K562 (cell line): ENCODE results near the gene WNK1. TPM values are rescaled to one million over a fixed set of nuclear protein-coding genes. Genes with fewer than 3 reads are reported as not detected.

Experiments
- ATAC-seq: fragments of 200-7000 bp; cut with Tn5 transposase; 3 replicates; pipeline ENCODE4 v1.9.1; 2020; ENCODE audit warnings: moderate library complexity
- BruUV-seq: library from RNA; stranded (reverse); fragments of 400-500 nt; replicated peaks from 2 replicates; lab custom pipeline; 2021; lab: Mats Ljungman, UMichigan
- CTCF ChIA-PET: fragments of 300-600 bp; formaldehyde crosslinking; extraction: SDS; loops from one replicate; lab custom pipeline; 2021; ENCODE audit warnings: low intra/inter-chr PET ratio; lab: Yijun Ruan, JAX
- POLR2A ChIA-PET: fragments of 300-600, 350-650 bp; sonication (Branson Sonifier 250); formaldehyde crosslinking; extraction: SDS; loops from one replicate; lab custom pipeline; 2021; ENCODE audit warnings: antibody characterized with exemption, inconsistent platforms; lab: Yijun Ruan, JAX
- DNase-seq, 4 experiments: peaks; one replicate each; pipeline versions ENCODE4 v3.0.0 to v3.0.0-alpha.2; 2011 to 2018; ENCODE audit warnings: low spot score in 3 of 4, mixed read lengths in 3 of 4; ENCODE audit errors: extremely low read depth in 1 of 4
- FAIRE-seq: peaks from 2 replicates; lab custom pipeline; 2011; peaks lifted over from hg19 to GRCh38; lab: Jason Lieb, UNC
- H2AFZ ChIP-seq: 2 replicates; pipeline ENCODE4 v1.6.0; 2011; ENCODE audit warnings: low read depth, low read length, control low read depth, inconsistent platforms
- H3K27ac ChIP-seq: fragments of 200-600 bp; 3 replicates; pipeline ENCODE4 v1.8.0; 2011; ENCODE audit warnings: low read depth, mild to moderate bottlenecking, control low read depth, inconsistent platforms, low read length, moderate library complexity, mixed read lengths; ENCODE audit errors: extremely low read depth
- H3K27me3 ChIP-seq, 2 experiments: fragments of 300-600 bp in 1 of 2; 2 replicates in 1 of 2; 3 replicates in 1 of 2; pipeline versions ENCODE4 v1.6.0 to v1.8.0; 2011; ENCODE audit warnings: inconsistent platforms in 2 of 2, low read length in 2 of 2, mild to moderate bottlenecking in 1 of 2, mixed read lengths in 1 of 2, moderate library complexity in 1 of 2; ENCODE audit not compliant: control insufficient read depth in 2 of 2, insufficient read depth in 2 of 2
- H3K36me3 ChIP-seq: fragments of 300-600 bp; 3 replicates; pipeline ENCODE4 v1.8.0; 2011; ENCODE audit warnings: mild to moderate bottlenecking, low read length, inconsistent platforms; ENCODE audit not compliant: control insufficient read depth, insufficient read depth
- H3K4me1 ChIP-seq, 2 experiments: fragments of 200-600 bp in 1 of 2; replicated peaks in 1 of 2; 2 replicates in 1 of 2; 3 replicates in 1 of 2; pipeline versions ENCODE4 v1.5.1 to v1.8.0; 2011; ENCODE audit warnings: inconsistent platforms in 2 of 2, low read length in 2 of 2, mild to moderate bottlenecking in 1 of 2, mixed read lengths in 1 of 2, moderate library complexity in 1 of 2; ENCODE audit not compliant: control insufficient read depth in 2 of 2, insufficient read depth in 2 of 2
- H3K4me2 ChIP-seq: 2 replicates; pipeline ENCODE4 v1.6.1; 2011; ENCODE audit warnings: low read length, control low read depth, inconsistent platforms, mixed read lengths; ENCODE audit not compliant: insufficient read depth
- H3K4me3 ChIP-seq: fragments of 200-600 bp; sonication (generic), shearing (Covaris generic); 2 replicates; pipeline ENCODE4 v1.5.1; 2016; ENCODE audit warnings: control low read depth, inconsistent platforms
- H3K79me2 ChIP-seq: fragments of 200-600 bp; 3 replicates; pipeline ENCODE4 v1.8.0; 2011; ENCODE audit warnings: low read length, inconsistent platforms; ENCODE audit not compliant: control insufficient read depth, insufficient read depth
- H3K9ac ChIP-seq, 2 experiments: 2 replicates each; pipeline versions ENCODE4 v1.6.0 to v1.6.1; 2011; ENCODE audit warnings: low read depth in 2 of 2, low read length in 2 of 2, control low read depth in 1 of 2, inconsistent platforms in 1 of 2, mild to moderate bottlenecking in 1 of 2, mixed read lengths in 1 of 2; ENCODE audit not compliant: insufficient read depth in 1 of 2
- H3K9me1 ChIP-seq: one replicate; pipeline ENCODE4 v1.6.0; 2011; ENCODE audit warnings: inconsistent platforms, mild to moderate bottlenecking, low read length, moderate library complexity; ENCODE audit not compliant: control insufficient read depth, insufficient read depth
- H3K9me3 ChIP-seq: replicated peaks from 2 replicates; pipeline ENCODE4 v1.5.1; 2011; ENCODE audit warnings: low read depth, low read length, inconsistent platforms; ENCODE audit not compliant: control insufficient read depth, insufficient read depth
- H4K20me1 ChIP-seq: replicated peaks from 2 replicates; pipeline ENCODE4 v1.6.1; 2011; ENCODE audit warnings: low read length, inconsistent platforms, mixed read lengths; ENCODE audit not compliant: control insufficient read depth, insufficient read depth
- HLTF ChIP-seq: fragments of 450-650 bp; IDR thresholded peaks from 2 replicates; pipeline ENCODE4 v1.6.1; 2016
- NR2C1 ChIP-seq, 2 experiments: fragments of 450-650 bp; IDR thresholded peaks; 2 replicates each; pipeline ENCODE4 v1.6.1; 2017; ENCODE audit warnings: mild to moderate bottlenecking in 2 of 2, antibody characterized with exemption in 1 of 2, inconsistent platforms in 1 of 2, missing compliant biosample characterization in 1 of 2, missing genetic modification characterization in 1 of 2
- ZNF561 ChIP-seq: fragments of 450-650 bp; formaldehyde crosslinking; conservative IDR thresholded peaks from 2 replicates; pipeline ENCODE4 v1.4.0; 2020; ENCODE audit warnings: mild to moderate bottlenecking, moderate library complexity
- WGBS: fragments of 100-300 bp; shearing (Covaris generic); methylation state at CpG from one replicate; pipeline ENCODE4 v1.1.6; 2016; ENCODE audit warnings: low coverage, mixed read lengths; ENCODE audit not compliant: insufficient coverage; ENCODE audit errors: missing lambda C conversion rate; 5-methylcytosine and 5-hydroxymethylcytosine counted together
- in situ Hi-C: fragments of 300-500 bp; cut with MboI; formaldehyde crosslinking; loops from 4 replicates; pipeline ENCODE4 v1.15.0; 2018; ENCODE audit warnings: inconsistent platforms, mixed read lengths
- intact Hi-C: fragments of 100-400 bp; cut with micrococcal nuclease; formaldehyde crosslinking; loops from 2 replicates; pipeline ENCODE4 v1.14.2; 2022
- polyA plus RNA-seq, 8 experiments: library from polyadenylated mRNA; depleted of rRNA in 4 of 8; stranded (reverse) in 5 of 8; unstranded in 3 of 8; fragments of >200 nt; fragmentation: Nextera tagmentation in 2 of 8; fragmentation: Illumina TruSeq in 1 of 8; extraction: Ambion mirVana in 2 of 8; extraction: Trizol in 1 of 8; gene quantifications; 2 replicates each; pipeline versions ENCODE4 v1.2.1 to v1.2.3, GENCODE V29; 2011 to 2014; ENCODE audit warnings: inconsistent platforms in 1 of 8, missing spikeins in 1 of 8
- total RNA-seq, 7 experiments: library from RNA; depleted of rRNA in 6 of 7; stranded (reverse); fragments of >200 nt in 6 of 7; fragmentation: Illumina TruSeq in 2 of 7; extraction: Trizol in 2 of 7; gene quantifications; 2 replicates each; pipeline versions ENCODE4 v1.2.1 to v1.2.3, GENCODE V29; 2011 to 2021; ENCODE audit warnings: low replicate concordance in 1 of 7
- TF ChIP-seq, protein P1 (sequence below): fragments of 450-650 bp; IDR thresholded peaks from 2 replicates; pipeline ENCODE4 v1.7.1; 2018; ENCODE audit warnings: mild to moderate bottlenecking, low read depth; ENCODE audit not compliant: partially characterized antibody

The WNK1 gene
- total and polyA plus RNA-seq, 9 of the 15 experiments (the other 6 are each of a cell fraction or from before 2014, with no cell fraction given): 4.3 to 73.9 (median 31.0) TPM

DNA sequence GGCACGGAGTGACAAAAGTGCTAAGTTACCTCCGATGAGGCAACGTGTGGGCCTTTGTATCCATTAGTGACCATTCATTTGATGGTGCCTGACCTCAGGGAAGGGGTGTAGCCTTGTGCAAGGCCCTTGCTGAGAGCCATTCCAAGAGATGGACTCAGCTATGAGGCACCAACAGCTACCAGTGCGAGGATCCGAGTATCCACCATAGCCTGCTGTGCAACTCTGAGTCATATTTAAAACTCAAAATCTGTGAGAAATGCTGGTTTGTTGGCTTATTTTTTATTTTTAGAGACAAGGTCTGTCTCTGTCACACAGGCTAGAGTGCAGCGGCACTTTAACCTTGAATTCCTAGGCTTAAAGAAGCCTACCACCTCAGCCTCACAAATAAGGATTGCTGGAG, 25.1 kb upstream of the WNK1 start:
- Histone ChIP-seq H3K27ac (no peak overlapping the region), H3K4me3 (no peak overlapping the region), H3K79me2 (no peaks in the 10 kb centered on the region), H3K4me2 (no peak overlapping the region), H3K9me1 (no peaks in the 10 kb centered on the region)
- ATAC-seq: no peak
- no TSS peak for BruUV-seq
- POLR2A ChIA-PET: interaction anchor here (1.8 kb wide), 1 partner anchor 11 kb away, joined by 5 read pairs; no protein-coding TSS in a partner anchor
- no peak for TF ChIP-seq NR2C1 (IDR thresholded peaks at IDR 0.05)
- no peak for TF ChIP-seq NR2C1 (tag; IDR thresholded peaks at IDR 0.05)
- TF ChIP-seq, protein P1, sequence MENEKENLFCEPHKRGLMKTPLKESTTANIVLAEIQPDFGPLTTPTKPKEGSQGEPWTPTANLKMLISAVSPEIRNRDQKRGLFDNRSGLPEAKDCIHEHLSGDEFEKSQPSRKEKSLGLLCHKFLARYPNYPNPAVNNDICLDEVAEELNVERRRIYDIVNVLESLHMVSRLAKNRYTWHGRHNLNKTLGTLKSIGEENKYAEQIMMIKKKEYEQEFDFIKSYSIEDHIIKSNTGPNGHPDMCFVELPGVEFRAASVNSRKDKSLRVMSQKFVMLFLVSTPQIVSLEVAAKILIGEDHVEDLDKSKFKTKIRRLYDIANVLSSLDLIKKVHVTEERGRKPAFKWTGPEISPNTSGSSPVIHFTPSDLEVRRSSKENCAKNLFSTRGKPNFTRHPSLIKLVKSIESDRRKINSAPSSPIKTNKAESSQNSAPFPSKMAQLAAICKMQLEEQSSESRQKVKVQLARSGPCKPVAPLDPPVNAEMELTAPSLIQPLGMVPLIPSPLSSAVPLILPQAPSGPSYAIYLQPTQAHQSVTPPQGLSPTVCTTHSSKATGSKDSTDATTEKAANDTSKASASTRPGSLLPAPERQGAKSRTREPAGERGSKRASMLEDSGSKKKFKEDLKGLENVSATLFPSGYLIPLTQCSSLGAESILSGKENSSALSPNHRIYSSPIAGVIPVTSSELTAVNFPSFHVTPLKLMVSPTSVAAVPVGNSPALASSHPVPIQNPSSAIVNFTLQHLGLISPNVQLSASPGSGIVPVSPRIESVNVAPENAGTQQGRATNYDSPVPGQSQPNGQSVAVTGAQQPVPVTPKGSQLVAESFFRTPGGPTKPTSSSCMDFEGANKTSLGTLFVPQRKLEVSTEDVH: no peak
- no peak for TF ChIP-seq ZNF561 (CRISPR knock-in tag)
- TF ChIP-seq HLTF: no peak
- TF ChIP-seq, all 486 proteins: peak for 0
- no peak for DNase-seq
- no peak for FAIRE-seq
- Histone ChIP-seq H3K9me3 (peaks cover 2% of the 10 kb centered on the region; the same call in 1 of the 2 replicates), H3K27me3 (no peaks in the 10 kb centered on the region), H3K9ac (no peak overlapping the region), H4K20me1 (no peaks in the 10 kb centered on the region), H3K4me1 (peaks cover 2% of the 10 kb centered on the region in 2 experiments; a peak in 2 of 5 replicates), H3K36me3 (no peaks in the 10 kb centered on the region), H2AFZ (peak overlapping the region; percentile 30; the same call in 1 of the 2 replicates)
- intact Hi-C loops: no loop called here
- in situ Hi-C loops: no loop called here
- WGBS: 58% methylated on average over 6 of the region's 6 CpGs
- CTCF ChIA-PET: no interaction called here
